GM21528 (cell line): ENCODE results near the gene SUGT1.
"Not testable (repeated sequence)": the region's sequence is repeated elsewhere in the genome, so short reads cannot be mapped to it uniquely, and the experiment has no call there.

Experiments
- ATAC-seq: cut with Tn5 transposase; IDR thresholded peaks from one replicate; pipeline ENCODE4 v1.9.1; 2021; ENCODE audit warnings: mild to moderate bottlenecking, moderate library complexity; ENCODE audit not compliant: unreplicated experiment, low FRiP score

Gene SUGT1

GRCh38 chr13:52665325-52665724 is 12.7 kb downstream of the SUGT1 start:
- ATAC-seq = no peak

- no peak for ATAC-seq
These were observed 17.0 kb downstream of the SUGT1 start for GRCh38 chr13:52669677-52670076.

DNA sequence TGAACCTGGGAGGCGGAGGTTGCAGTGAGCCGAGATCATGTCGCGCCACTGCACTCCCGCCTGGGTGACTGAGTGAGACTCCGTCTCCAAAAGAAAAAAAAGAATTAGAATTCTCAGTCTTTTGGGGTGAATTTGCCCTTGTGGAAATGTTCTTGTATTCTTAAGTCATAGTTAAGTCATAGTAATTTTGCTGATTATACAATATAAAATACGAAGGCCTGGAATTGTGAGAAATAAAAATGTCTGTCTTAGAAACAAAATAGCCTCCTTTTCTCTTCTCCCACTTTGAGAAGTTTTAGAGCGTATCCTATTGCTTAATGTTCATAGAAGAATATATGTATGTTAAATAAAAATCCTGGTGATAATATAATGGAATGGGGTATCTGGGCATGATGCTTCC is 18.1 kb downstream of the SUGT1 start:
- ATAC-seq = no peak

DNA sequence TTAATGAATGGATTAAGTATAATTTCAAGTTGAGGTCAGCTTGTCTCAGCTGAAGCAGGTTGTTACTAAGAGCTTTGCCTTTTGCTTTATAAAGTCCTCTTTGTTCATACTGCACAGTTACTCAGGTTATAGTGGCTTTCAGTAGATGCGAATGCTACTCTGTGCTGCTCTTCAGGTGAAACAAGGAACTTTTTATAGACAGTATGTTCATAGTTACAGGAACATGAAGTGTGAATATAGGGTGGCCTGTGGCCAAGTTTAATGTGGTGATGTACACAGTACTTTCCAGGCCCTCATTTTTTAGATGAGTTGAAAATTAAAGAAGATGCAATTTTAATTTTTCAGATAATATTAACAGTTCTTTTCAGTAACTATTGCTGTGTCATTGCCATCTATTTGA is 20.8 kb downstream of the SUGT1 start:
- no peak for ATAC-seq

- ATAC-seq = no peak
These were observed 25.2 kb downstream of the SUGT1 start for GRCh38 chr13:52677823-52678222.

- not testable (repeated sequence) for ATAC-seq
These were observed 33.2 kb downstream of the SUGT1 start for GRCh38 chr13:52685806-52686205.

DNA sequence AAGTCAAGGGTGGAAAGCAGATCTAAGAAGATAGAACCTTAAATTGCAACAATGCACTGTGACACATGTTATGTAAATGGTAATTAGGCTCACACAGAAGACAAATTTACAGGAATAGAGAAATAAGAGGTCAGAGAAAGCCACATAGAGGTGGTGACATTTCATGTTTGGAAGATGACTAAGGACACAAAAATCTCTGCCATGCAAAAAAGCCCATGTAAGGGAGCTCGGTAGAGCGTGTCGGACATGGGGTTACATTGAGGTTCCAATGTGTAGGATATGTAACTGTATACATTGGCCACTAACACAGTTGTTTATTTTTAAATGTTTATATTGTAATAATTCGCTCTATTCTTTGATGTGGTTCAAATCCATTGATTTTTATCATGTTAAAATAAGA is 33.7 kb downstream of the SUGT1 start:
- no peak for ATAC-seq

DNA sequence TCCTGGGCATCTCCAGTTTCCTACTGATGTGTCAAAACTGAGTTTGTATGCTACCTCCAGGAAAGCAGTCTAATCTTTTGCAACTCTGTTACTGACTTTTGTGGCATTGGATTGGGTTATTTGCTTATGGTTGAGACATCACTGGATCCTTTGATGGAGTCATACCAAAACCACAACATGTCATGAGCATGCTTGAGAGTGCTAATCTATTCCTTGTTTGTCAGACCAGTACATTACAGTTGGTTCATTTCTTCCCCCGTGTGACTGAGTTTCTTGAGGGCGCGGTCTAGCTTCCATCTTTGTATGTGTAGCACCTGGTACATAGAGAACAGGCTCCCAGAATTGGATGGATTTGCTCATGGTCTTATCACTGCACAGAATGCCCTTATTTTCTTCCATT is 43.2 kb downstream of the SUGT1 start:
- no peak for ATAC-seq

- no peak for ATAC-seq
These were observed 43.9 kb downstream of the SUGT1 start for GRCh38 chr13:52696566-52696965.

GRCh38 chr13:52701728-52702465 is 49.3 kb downstream of the SUGT1 start:
- no peak for ATAC-seq

DNA sequence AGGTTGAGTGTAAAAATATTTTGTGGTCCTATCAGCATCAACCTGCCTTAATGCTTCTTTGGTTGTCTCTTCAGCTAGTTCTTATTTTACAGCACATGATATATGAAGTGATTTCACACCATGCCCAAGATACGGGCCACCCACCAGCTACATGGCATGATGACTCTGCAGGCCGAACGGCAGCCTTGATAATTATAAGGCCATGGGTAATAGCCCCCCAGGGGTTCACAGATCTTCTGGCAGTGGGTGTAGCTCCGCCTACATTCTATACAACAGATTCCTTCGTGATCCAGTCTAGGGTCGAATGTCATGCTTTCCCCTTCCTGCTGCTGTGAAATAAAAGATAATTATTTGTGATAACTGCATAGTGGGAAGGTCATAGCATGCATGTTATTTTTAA is 50.8 kb downstream of the SUGT1 start:
- ATAC-seq = no peak

GRCh38 chr13:52706081-52706480 is 53.4 kb downstream of the SUGT1 start:
- ATAC-seq = no peak

- ATAC-seq = no peak
These were observed 54.7 kb downstream of the SUGT1 start for GRCh38 chr13:52707375-52707774.

GRCh38 chr13:52708266-52708665 is 55.6 kb downstream of the SUGT1 start:
- not testable (repeated sequence) for ATAC-seq

DNA sequence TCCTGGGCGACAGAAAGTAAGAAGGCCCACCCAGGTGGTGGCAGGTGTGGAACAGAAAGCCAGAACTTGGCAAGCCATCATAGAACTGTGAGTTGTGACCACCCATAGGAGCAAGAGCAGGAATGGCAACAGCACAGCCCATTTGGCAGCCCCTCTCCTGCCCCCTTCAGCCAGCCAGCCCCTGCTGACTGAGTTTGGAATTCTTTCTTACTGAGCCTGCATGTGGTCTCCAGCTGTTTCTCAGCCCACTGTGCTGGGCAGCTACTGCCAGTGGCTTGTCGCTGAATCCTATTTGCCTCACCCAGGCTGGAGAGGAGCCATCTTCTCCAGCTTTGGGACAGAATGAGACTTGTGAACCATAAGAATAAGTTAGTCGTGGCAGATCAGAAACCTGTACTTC is 58.6 kb downstream of the SUGT1 start:
- ATAC-seq = no peak

- no peak for ATAC-seq
These were observed 59.7 kb downstream of the SUGT1 start for GRCh38 chr13:52712385-52712784.

DNA sequence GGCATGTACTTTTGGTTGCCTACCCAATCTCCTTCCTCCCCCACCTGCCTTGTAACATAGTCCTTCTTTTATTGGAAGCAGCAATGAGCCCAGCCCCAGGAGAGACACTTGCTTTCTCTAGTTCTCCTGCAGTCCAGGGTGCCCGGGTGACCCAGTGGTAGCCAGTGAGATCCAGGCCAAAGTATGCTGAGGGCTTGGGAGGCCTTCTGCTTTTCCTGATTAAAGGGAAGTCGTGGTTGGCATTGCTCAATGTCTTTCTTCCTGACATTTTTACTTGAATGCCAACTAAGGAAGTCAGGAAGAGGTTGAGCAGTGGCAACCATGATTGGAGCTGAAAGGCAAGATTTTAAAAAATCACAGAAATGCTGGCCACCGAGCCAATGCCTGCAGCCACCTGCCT is 61.3 kb downstream of the SUGT1 start:
- no peak for ATAC-seq

DNA sequence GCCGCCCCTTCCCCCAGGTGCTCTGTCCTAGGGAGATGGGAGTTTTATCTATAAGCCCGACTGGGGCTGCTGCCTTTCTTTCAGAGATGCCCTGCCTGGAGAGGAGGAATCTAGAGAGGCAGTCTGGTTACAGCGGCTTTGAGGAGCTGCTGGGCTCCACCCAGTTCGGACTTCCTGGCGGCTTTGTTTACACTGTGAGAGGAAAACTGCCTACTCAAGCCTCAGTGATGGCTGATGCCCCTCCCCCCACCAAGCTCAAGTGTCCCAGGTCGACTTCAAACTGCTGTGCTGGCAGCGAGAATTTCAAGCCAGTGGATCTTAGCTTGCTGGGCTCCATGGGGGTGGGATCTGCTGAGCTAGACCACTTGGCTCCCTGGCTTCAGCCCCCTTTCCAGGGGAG is 68.3 kb downstream of the SUGT1 start:
- not testable (repeated sequence) for ATAC-seq

DNA sequence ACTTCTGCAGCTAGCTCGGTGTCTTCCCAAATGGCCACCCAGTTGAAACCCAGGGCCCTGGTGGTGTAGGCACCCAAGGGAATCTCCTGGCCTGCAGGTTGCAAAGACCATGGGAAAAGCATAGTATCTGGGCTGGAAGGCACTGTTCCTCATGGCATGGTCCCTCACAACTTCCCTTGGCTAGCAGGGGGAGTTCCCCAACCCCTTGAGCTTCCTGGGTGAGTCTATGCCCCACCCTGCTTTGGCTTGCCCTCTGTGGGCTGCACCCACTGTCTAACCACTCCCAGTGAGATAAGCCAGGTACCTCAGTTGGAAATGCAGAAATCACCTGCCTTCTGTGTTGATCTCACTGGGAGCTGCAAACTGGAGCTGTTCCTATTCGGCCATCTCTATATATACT is 68.7 kb downstream of the SUGT1 start:
- ATAC-seq = not testable (repeated sequence)

DNA sequence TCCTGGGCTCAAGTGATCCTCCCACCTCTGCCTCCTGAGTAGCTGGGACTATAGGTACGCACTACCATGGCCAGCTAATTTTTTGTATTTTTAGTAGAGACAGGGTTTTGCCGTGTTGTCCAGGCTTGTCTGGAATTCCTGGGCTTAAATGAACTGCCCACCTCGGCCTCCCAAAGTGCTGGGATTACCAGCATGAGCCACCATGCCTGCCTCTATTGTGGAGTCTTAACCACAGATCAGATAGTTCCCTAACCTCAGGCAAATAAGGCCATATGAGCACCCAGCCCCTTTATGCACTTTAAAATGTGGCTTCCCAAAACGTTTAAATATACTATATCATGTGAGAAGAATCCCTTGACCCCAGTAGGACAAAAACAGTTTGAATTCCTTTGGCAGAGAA is 70.5 kb downstream of the SUGT1 start:
- ATAC-seq = no peak

DNA sequence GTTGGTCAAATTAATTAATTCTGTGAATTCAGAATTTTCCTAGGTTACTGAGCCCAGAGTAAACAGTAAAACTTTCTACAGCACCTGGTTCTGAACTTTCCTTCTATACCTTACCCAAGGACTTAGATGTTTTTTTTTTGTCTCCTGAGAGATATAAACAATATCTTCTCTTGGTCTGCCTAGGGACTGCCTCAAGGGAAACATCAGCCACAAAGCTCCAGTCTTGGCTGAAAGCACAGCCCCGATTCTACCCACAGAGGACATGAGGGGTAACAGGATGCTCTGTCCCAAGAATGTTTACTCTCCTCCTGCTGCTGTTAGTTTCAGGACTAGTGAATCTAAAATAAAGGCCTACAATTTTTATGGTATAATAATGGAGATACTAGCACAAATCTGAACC is 72.7 kb downstream of the SUGT1 start:
- no peak for ATAC-seq

DNA sequence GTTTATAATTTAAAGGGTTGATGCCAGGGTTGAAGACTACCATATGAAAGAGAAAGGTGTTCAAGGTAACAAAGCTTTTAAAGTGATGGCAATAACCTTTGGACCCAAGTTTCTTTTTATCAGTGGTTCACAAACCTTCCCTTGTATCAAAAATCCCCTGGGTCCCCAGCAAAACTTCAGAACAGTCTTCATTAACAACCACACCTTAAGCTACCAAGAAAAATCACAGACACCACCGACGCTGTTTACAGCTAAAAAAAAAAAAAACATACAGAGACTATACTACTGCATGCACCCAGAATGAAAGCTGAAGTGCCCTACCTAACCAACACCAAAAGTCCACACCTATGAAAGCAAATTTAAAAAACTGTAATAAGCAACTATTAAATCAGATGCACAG is 73.6 kb downstream of the SUGT1 start:
- no peak for ATAC-seq
